Prostate gland (tissue), 2 donors: Measurements from ENCODE around the gene ZNRD2.

Experiments
- CTCF ChIP-seq, 4 experiments: fragments of 200-600 bp in 2 of 4; fragments of 450-650 bp in 2 of 4; sonication (generic) in 2 of 4; IDR thresholded peaks; 1 replicate in 3 of 4; 2 replicates in 1 of 4; pipeline ENCODE4 v1.5.1; 2016 to 2019; ENCODE audit warnings: antibody characterized with exemption in 4 of 4, mild to moderate bottlenecking in 2 of 4, moderate library complexity in 2 of 4
- POLR2A ChIP-seq: fragments of 450-650 bp; IDR thresholded peaks from one replicate; pipeline ENCODE4 v1.6.1; 2016; ENCODE audit warnings: antibody characterized with exemption, mild to moderate bottlenecking
- POLR2AphosphoS5 ChIP-seq: sonication (generic); formaldehyde crosslinking; IDR thresholded peaks from one replicate; pipeline ENCODE4 v1.6.1; 2017; ENCODE audit warnings: antibody characterized with exemption

- TF ChIP-seq CTCF (IDR thresholded peaks at IDR 0.05) = no peak
- TF ChIP-seq POLR2A = no peak
- no peak for TF ChIP-seq POLR2AphosphoS5
Observed at GRCh38 chr11:65613091-65613928, 43.0 kb downstream of the ZNRD2 start.
